SK-N-SH (cell line): ENCODE results near the gene ANAPC5. TPM values are rescaled to one million over a fixed set of nuclear protein-coding genes. Genes with fewer than 3 reads are reported as not detected.

ENCODE experiments used
- CTCF ChIA-PET: fragments of 300-600, 350-600 bp; formaldehyde crosslinking; extraction: SDS; loops from one replicate; lab custom pipeline; 2021; lab: Yijun Ruan, JAX
- POLR2A ChIA-PET: fragments of 350-600 bp; sonication (Branson Sonifier 250); formaldehyde crosslinking; extraction: SDS; loops from one replicate; lab custom pipeline; 2020; ENCODE audit warnings: antibody characterized with exemption, inconsistent platforms; lab: Yijun Ruan, JAX
- DNase-seq: peaks from one replicate; pipeline ENCODE4 v3.0.0; 2012
- H2AFZ ChIP-seq: fragments of 200-600 bp; sonication (generic); 2 replicates; pipeline ENCODE4 v1.8.1; 2016; ENCODE audit warnings: antibody characterized with exemption, mild to moderate bottlenecking, low read depth
- H3F3A ChIP-seq: fragments of 200-600 bp; sonication (generic); replicated peaks from 2 replicates; pipeline ENCODE3; 2016; ENCODE audit warnings: antibody characterized with exemption, mild to moderate bottlenecking; ENCODE audit not compliant: insufficient read depth
- H3K27ac ChIP-seq, 2 experiments: fragments of 200-500 bp in 1 of 2; fragments of 200-600 bp in 1 of 2; sonication (Bioruptor generic) in 1 of 2; sonication (generic), shearing (Covaris generic) in 1 of 2; 2 replicates each; pipeline versions ENCODE4 v1.5.1 to v1.6.1; 2014 to 2016; ENCODE audit warnings: low read depth in 2 of 2, inconsistent platforms in 1 of 2, low read length in 1 of 2, mild to moderate bottlenecking in 1 of 2, mixed read lengths in 1 of 2
- H3K27me3 ChIP-seq: fragments of 200-600 bp; sonication (generic), shearing (Covaris generic); 2 replicates; pipeline ENCODE4 v1.6.1; 2016; ENCODE audit warnings: mixed run types; ENCODE audit not compliant: insufficient read depth
- H3K36me3 ChIP-seq, 2 experiments: fragments of 200-500 bp in 1 of 2; fragments of 200-600 bp in 1 of 2; sonication (Bioruptor generic) in 1 of 2; sonication (generic) in 1 of 2; replicated peaks in 1 of 2; 2 replicates each; pipeline versions ENCODE3 to v1.5.1; 2014 to 2016; ENCODE audit warnings: low read length in 1 of 2, mild to moderate bottlenecking in 1 of 2; ENCODE audit not compliant: insufficient read depth in 2 of 2, control insufficient read depth in 1 of 2
- H3K4me1 ChIP-seq, 2 experiments: fragments of 200-500 bp in 1 of 2; fragments of 200-600 bp in 1 of 2; sonication (Bioruptor generic) in 1 of 2; sonication (generic), shearing (Covaris generic) in 1 of 2; 2 replicates each; pipeline versions ENCODE4 v1.5.1 to v1.6.1; 2014 to 2016; ENCODE audit warnings: low read depth in 1 of 2, low read length in 1 of 2, mixed run types in 1 of 2; ENCODE audit not compliant: insufficient read depth in 2 of 2, control insufficient read depth in 1 of 2
- H3K4me2 ChIP-seq: fragments of 200-600 bp; sonication (generic), shearing (Covaris generic); 2 replicates; pipeline ENCODE4 v1.6.1; 2017; ENCODE audit warnings: mixed run types
- H3K4me3 ChIP-seq, 2 experiments: fragments of 200-500 bp in 1 of 2; fragments of 200-600 bp in 1 of 2; sonication (Bioruptor generic) in 1 of 2; sonication (generic), shearing (Covaris generic) in 1 of 2; 2 replicates each; pipeline versions ENCODE4 v1.5.1 to v1.8.1; 2014 to 2016; ENCODE audit warnings: low read depth in 2 of 2, inconsistent platforms in 1 of 2, low read length in 1 of 2, mild to moderate bottlenecking in 1 of 2, mixed read lengths in 1 of 2, moderate library complexity in 1 of 2
- H3K79me2 ChIP-seq: fragments of 200-600 bp; sonication (generic); 2 replicates; pipeline ENCODE4 v1.8.1; 2017; ENCODE audit warnings: mild to moderate bottlenecking; ENCODE audit not compliant: insufficient read depth
- H3K9ac ChIP-seq: fragments of 200-600 bp; sonication (generic); 2 replicates; pipeline ENCODE4 v1.6.1; 2017; ENCODE audit warnings: mixed run types
- H3K9me2 ChIP-seq: fragments of 200-600 bp; sonication (generic); 2 replicates; pipeline ENCODE4 v1.6.1; 2017; ENCODE audit warnings: mixed run types
- H3K9me3 ChIP-seq: fragments of 200-600 bp; sonication (generic); 2 replicates; pipeline ENCODE4 v1.6.1; 2017; ENCODE audit warnings: mixed run types, mild to moderate bottlenecking, moderate library complexity
- H4K20me1 ChIP-seq: fragments of 200-600 bp; sonication (generic); 2 replicates; pipeline ENCODE4 v1.6.1; 2017; ENCODE audit warnings: mild to moderate bottlenecking, mixed run types; ENCODE audit not compliant: insufficient read depth
- EP300 ChIP-seq, 2 experiments: IDR thresholded peaks; 2 replicates each; pipeline versions ENCODE4 v1.4.0 to v1.6.1; 2012; ENCODE audit warnings: borderline replicate concordance in 1 of 2, low read depth in 1 of 2, low read length in 1 of 2
- EZH2phosphoT487 ChIP-seq: fragments of 200-600 bp; sonication (generic); IDR thresholded peaks from 2 replicates; pipeline ENCODE4 v1.6.1; 2017; ENCODE audit warnings: low read depth, mixed run types, mild to moderate bottlenecking, antibody characterized with exemption, moderate library complexity, borderline replicate concordance
- FOXJ3 ChIP-seq: sonication (generic); formaldehyde crosslinking; IDR thresholded peaks from 2 replicates; pipeline ENCODE4 v1.5.1; 2020; ENCODE audit warnings: mild to moderate bottlenecking, missing genetic modification reagents
- FOXM1 ChIP-seq: IDR thresholded peaks from 2 replicates; pipeline ENCODE4 v1.4.0; 2012; ENCODE audit warnings: low read depth, mild to moderate bottlenecking
- GABPA ChIP-seq: IDR thresholded peaks from 2 replicates; pipeline ENCODE4 v1.4.0; 2012; ENCODE audit warnings: low read depth, mild to moderate bottlenecking
- MEF2A ChIP-seq: IDR thresholded peaks from 2 replicates; pipeline ENCODE4 v1.4.0; 2012; ENCODE audit warnings: low read depth, borderline replicate concordance
- RAD21 ChIP-seq: IDR thresholded peaks from 2 replicates; pipeline ENCODE4 v1.6.1; 2012; ENCODE audit warnings: mild to moderate bottlenecking, low read length
- SMC3 ChIP-seq: IDR thresholded peaks from 2 replicates; pipeline ENCODE4 v1.6.1; 2012; ENCODE audit warnings: low read depth, low read length, improper control_type of control experiment
- WGBS: methylation state at CpG from one replicate; pipeline ENCODE4 v1.1.6; 2017; ENCODE audit warnings: low lambda C conversion rate; 5-methylcytosine and 5-hydroxymethylcytosine counted together
- polyA plus RNA-seq, 3 experiments: library from polyadenylated mRNA; depleted of rRNA; stranded (reverse); fragments of >200 nt; gene quantifications; 2 replicates each; pipeline ENCODE4 v1.2.3, GENCODE V29; 2012
- TF ChIP-seq, protein P1 (sequence below): fragments of 200-600 bp; sonication (generic); IDR thresholded peaks from 2 replicates; pipeline ENCODE4 v1.6.1; 2017; ENCODE audit warnings: antibody characterized with exemption, mild to moderate bottlenecking, moderate library complexity
- TF ChIP-seq, protein P2 (sequence below): IDR thresholded peaks from 2 replicates; pipeline ENCODE4 v1.4.0; 2012; ENCODE audit warnings: low read depth, borderline replicate concordance
- TF ChIP-seq, protein P3 (sequence below): fragments of 150-350 bp; IDR thresholded peaks from 2 replicates; pipeline ENCODE4 v1.6.1; 2017; ENCODE audit warnings: antibody characterized with exemption, low read length, low read depth, borderline replicate concordance
- TF ChIP-seq, protein P4 (sequence below): fragments of 150-350 bp; IDR thresholded peaks from 2 replicates; pipeline ENCODE4 v1.6.1; 2016; ENCODE audit warnings: mild to moderate bottlenecking, low read depth, low read length
- TF ChIP-seq, protein P5 (sequence below): IDR thresholded peaks from 2 replicates; pipeline ENCODE4; 2012

The ANAPC5 gene
- polyA plus RNA-seq, 1 of the 3 experiments (the other 2 are of a cell fraction), result 110 TPM

DNA sequence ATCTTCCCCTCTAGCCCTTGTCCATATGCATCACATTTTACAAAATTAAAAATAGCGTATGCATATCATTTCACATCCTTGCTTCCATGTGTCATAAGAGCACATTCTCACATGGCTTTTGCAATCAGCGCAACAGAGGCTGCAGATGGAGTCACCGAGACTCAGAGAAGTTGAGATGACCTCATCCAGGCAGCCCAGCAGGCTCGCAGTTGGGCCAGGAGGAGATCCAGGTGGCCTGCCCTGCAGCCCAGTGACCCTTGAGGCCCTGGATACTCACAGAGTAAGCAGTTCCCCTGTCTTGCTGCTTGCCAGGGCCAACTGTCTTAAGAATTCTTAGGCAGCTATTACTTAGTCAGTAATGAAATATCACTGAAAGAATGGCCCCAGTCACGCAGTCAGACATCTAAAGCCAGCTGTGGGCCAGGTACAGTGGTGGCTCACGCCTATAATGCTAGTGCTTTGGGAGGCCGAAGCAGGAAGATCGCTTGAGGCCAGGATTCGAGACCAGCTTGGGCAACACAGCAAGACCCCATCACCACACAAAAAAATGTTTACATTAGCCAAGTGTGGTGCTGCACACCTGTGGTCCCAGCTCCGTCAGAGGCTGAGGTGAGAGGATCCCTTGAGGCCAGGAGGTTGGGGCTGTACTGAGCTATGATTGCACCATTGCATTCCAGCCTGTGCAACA, 64.8 kb downstream of the ANAPC5 start:
- POLR2A ChIA-PET, result no interaction called here
- H3K9me3 ChIP-seq, result no peaks in the 10 kb centered on the region
- peaks cover 10% of the 10 kb centered on the region for H3K79me2 ChIP-seq
- peaks cover 0 to 7% of the 10 kb centered on the region in 2 experiments for H3K36me3 ChIP-seq
- no peaks in the 10 kb centered on the region for H3K27me3 ChIP-seq
- peaks cover 5% of the 10 kb centered on the region; the same call in 1 of the 2 replicates for H4K20me1 ChIP-seq
- TF ChIP-seq, protein P1, sequence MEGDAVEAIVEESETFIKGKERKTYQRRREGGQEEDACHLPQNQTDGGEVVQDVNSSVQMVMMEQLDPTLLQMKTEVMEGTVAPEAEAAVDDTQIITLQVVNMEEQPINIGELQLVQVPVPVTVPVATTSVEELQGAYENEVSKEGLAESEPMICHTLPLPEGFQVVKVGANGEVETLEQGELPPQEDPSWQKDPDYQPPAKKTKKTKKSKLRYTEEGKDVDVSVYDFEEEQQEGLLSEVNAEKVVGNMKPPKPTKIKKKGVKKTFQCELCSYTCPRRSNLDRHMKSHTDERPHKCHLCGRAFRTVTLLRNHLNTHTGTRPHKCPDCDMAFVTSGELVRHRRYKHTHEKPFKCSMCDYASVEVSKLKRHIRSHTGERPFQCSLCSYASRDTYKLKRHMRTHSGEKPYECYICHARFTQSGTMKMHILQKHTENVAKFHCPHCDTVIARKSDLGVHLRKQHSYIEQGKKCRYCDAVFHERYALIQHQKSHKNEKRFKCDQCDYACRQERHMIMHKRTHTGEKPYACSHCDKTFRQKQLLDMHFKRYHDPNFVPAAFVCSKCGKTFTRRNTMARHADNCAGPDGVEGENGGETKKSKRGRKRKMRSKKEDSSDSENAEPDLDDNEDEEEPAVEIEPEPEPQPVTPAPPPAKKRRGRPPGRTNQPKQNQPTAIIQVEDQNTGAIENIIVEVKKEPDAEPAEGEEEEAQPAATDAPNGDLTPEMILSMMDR, result no peak
- TF ChIP-seq FOXJ3 (CRISPR knock-in tag) (no peak), FOXM1 (no peak), EP300 (IDR thresholded peaks at IDR 0.05; ENCODE audit: borderline replicate concordance in 1 of 2, low read depth in 1 of 2, low read length in 1 of 2) (no peak), RAD21 (no peak), SMC3 (no peak), MEF2A (no peak), EZH2phosphoT487 (no peak), GABPA (no peak)
- TF ChIP-seq, protein P2, sequence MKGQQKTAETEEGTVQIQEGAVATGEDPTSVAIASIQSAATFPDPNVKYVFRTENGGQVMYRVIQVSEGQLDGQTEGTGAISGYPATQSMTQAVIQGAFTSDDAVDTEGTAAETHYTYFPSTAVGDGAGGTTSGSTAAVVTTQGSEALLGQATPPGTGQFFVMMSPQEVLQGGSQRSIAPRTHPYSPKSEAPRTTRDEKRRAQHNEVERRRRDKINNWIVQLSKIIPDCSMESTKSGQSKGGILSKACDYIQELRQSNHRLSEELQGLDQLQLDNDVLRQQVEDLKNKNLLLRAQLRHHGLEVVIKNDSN, result no peak
- TF ChIP-seq, protein P3, sequence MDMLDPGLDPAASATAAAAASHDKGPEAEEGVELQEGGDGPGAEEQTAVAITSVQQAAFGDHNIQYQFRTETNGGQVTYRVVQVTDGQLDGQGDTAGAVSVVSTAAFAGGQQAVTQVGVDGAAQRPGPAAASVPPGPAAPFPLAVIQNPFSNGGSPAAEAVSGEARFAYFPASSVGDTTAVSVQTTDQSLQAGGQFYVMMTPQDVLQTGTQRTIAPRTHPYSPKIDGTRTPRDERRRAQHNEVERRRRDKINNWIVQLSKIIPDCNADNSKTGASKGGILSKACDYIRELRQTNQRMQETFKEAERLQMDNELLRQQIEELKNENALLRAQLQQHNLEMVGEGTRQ, result no peak
- TF ChIP-seq, protein P4, sequence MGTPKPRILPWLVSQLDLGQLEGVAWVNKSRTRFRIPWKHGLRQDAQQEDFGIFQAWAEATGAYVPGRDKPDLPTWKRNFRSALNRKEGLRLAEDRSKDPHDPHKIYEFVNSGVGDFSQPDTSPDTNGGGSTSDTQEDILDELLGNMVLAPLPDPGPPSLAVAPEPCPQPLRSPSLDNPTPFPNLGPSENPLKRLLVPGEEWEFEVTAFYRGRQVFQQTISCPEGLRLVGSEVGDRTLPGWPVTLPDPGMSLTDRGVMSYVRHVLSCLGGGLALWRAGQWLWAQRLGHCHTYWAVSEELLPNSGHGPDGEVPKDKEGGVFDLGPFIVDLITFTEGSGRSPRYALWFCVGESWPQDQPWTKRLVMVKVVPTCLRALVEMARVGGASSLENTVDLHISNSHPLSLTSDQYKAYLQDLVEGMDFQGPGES, result no peak
- TF ChIP-seq, protein P5, sequence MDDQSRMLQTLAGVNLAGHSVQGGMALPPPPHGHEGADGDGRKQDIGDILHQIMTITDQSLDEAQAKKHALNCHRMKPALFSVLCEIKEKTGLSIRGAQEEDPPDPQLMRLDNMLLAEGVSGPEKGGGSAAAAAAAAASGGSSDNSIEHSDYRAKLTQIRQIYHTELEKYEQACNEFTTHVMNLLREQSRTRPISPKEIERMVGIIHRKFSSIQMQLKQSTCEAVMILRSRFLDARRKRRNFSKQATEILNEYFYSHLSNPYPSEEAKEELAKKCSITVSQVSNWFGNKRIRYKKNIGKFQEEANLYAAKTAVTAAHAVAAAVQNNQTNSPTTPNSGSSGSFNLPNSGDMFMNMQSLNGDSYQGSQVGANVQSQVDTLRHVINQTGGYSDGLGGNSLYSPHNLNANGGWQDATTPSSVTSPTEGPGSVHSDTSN, result no peak
- TF ChIP-seq, all 33 proteins: peak for 0
- CTCF ChIA-PET, result interaction anchor here (0.5 to 1.5 kb wide), 6 partner anchors 8 to 192 kb away, joined by 3 to 5 read pairs (median 3); no protein-coding TSS in a partner anchor
- Histone ChIP-seq H3K27ac (no peak overlapping the region), H3K4me3 (no peak overlapping the region), H3K4me2 (no peak overlapping the region), H3K9me2 (no peaks in the 10 kb centered on the region), H3F3A (no peaks in the 10 kb centered on the region), H3K4me1 (no peaks in the 10 kb centered on the region), H2AFZ (no peak overlapping the region), H3K9ac (no peak overlapping the region)
- no peak for DNase-seq
- WGBS, result 91% methylated on average over 10 of the region's 10 CpGs
